NCI-H2107 treated with DMSO at 0.1 percent for 48 hours (cell line): ENCODE measurements around the gene MUC20.
"Not testable (repeated sequence)": the region's sequence is repeated elsewhere in the genome, so short reads cannot be mapped to it uniquely, and the experiment has no call there.

Source experiments
- DNase-seq: peaks from one replicate; lab custom pipeline; 2025; ENCODE audit not compliant: unreplicated experiment; lab: John Stamatoyannopoulos, UW

MUC20 gene

GRCh38 chr3:195770081-195770840 is 49.5 kb downstream of the MUC20 start:
- DNase-seq: no peak

DNA sequence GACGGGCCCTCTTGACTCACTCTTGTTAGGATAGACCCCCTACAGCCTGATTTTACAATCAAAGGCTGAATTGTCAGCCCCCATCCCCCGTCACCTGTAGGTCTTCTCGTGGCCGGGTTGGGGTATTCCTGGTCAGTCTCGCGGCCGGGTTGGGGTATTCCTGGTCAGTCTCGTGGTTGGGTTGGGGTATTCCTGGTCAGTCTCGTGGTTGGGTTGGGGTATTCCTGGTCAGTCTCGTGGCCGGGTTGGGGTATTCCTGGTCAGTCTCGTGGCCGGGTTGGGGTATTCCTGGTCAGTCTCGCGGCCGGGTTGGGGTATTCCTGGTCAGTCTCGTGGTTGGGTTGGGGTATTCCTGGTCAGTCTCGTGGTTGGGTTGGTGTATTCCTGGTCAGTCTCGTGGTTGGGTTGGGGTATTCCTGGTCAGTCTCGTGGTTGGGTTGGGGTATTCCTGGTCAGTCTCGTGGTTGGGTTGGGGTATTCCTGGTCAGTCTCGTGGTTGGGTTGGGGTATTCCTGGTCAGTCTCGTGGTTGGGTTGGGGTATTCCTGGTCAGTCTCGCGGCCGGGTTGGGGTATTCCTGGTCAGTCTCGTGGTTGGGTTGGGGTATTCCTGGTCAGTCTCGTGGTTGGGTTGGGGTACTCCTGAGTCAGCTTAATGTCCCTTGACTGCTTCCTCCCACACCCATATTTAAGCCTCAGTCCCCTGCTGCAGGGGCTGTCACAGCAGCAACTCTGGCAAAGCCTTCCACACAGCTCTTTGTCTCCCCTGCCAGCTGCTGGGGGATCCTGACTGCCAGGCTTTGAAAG is 50.3 kb downstream of the MUC20 start:
- DNase-seq: not testable (repeated sequence)

- no peak for DNase-seq
Measured at GRCh38 chr3:195771646-195772300, 51.0 kb downstream of the MUC20 start.

DNA sequence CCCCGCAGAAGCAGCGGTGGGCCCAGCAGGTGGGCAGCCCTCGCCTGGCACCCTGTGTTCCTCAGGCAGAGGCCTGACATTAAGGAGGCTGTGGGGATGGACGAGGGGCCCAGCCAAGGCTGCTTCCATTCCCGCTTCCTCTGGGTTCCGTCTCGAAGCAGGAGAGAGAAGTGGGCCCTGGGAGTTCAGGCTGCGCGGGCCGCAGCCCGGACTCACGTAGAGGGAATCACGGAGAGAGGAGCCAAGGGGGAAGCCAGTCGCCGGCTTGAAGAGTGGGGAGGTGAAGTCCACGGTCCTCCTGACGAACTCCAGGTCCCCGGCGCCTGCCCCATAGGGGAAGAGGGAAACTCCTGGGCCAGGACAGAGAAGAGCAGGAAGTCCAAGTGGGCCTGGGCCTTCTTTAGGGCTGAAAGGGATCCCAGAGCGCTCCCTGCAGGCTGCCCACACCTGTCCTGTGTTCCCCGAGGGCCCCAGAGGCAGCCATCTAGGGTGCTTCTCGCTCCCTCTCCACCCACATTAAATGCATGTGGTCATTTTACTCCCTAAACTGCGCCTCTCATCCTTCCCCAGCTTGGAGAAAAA is 53.3 kb downstream of the MUC20 start:
- no peak for DNase-seq

DNA sequence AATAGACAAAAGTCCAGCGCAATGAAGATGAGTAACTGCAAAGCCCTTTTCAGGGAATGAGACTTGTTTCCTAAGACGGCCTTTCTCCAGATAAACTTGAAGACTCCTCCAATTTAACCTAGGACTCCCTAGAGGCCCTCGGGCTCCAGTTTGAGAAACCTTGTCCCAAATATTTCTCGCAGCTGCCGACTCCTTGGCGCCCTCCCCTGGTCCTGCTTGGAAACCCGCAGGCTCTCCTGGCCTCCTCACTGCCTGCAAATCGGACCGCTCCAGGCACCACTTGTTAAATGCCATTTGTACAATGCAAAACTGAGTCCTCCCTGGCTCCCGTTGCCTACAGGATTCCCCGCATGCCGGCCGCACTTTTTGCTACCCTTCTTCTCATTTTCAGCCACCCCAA is 54.1 kb downstream of the MUC20 start:
- peak; percentile 46 for DNase-seq

DNA sequence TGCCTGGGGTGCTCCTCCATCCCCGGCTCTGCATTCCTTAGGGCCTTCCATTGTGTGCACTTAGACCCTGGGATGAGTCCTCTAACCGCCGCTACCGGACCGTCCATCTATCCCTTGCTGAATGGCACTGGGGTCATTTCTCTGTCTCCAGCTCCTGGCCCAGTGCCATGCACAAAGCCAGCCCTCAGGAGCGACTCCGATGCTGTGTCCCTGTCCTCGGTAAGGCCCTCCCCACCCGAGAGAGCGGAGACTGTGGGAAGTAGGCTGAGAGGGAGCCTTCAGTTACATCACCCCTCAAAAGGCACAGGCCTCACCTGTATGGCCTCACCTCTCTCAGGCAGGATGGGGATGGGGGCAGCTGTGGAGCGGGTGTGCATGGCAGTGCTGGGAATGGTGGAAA is 57.2 kb downstream of the MUC20 start:
- no peak for DNase-seq

- DNase-seq: not testable (repeated sequence)
Measured at GRCh38 chr3:195781236-195781635, 60.5 kb downstream of the MUC20 start.
